GOT3 (cell line): ENCODE measurements around the gene FUCA1.
A peak's percentile ranks its signal among the peaks of the same experiment; 100 is the strongest.
"Not testable (repeated sequence)": the region's sequence is repeated elsewhere in the genome, so short reads cannot be mapped to it uniquely, and the experiment has no call there.

ENCODE experiments used
- DNase-seq: peaks from one replicate; lab custom pipeline; 2025; ENCODE audit warnings: mixed read lengths; lab: John Stamatoyannopoulos, UW

Gene FUCA1

DNA sequence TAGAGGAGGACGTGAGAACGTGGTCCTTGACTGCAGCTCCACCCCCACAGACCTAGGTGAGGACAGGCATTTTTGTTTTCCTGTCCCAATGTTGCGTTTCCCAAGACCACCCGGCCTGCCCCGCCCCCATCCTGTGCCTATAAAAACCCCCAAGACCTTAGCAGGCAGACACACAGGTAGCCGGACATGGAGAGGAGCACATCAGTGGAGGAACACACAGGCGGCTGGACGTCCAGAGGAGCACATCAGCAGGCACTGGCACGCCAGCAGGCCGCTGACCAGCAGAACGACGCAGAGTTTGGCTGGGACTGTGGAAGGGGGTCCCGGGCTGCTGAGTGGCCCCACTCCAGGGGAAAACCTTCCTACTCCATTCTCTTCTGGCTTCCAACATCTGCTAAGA lies 30.2 kb downstream of the FUCA1 start:
- DNase-seq, result no peak

DNA sequence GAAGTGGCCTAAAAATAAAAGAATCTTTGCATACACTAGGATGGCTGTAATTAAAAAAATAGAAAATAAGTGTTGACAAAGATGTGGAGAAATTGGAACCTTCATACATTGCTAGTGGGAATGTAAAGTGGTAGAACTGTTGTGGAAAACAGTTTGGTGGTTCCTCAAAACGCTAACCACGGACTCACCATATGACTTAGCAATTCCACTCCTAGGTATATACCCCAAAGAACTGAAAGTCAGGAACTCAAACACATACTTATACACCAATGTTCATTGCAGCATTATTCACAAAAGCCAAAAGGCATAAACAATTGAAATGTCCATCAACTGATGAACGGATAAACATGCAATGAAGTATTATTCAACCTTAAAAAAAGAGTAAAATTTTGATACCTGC lies 32.1 kb downstream of the FUCA1 start:
- no peak for DNase-seq

DNA sequence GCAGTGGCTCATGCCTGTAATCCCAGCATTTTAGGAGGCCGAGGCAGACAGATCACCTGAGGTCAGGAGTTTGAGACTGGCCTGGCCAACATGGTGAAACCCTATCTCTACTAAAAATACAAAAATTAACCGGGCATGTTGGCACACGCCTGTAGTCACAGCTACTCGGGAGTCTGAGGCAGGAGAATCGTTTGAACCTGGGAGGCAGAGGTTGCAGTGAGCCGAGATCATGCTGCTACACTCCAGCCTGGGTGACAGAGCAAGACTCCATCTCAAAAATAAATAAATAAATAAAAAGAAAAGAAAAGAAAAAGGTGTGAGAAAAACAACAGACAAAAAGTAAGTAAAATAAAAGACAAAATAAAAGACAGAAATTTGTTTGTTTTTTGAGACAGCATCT lies 33.9 kb downstream of the FUCA1 start:
- not testable (repeated sequence) for DNase-seq

DNA sequence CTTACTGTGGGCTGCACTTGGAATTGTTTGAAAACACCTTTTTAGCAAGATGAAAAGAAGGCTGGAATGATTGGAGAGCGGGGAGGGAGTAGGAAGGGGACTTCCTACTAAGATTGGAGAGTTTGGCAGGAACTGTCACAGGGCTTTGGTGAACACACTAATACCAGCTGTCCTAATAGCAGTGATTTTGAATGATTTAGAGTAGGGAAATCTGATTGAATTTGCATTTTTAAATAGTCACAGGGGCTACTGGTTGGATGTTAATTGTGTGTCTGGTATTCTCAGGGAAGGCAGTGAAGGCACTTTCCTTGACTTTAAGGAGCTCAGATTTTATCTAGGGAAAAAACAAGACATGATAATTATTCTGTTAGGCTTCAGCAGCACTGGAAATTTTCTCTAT lies 40.4 kb downstream of the FUCA1 start:
- no peak for DNase-seq

DNA sequence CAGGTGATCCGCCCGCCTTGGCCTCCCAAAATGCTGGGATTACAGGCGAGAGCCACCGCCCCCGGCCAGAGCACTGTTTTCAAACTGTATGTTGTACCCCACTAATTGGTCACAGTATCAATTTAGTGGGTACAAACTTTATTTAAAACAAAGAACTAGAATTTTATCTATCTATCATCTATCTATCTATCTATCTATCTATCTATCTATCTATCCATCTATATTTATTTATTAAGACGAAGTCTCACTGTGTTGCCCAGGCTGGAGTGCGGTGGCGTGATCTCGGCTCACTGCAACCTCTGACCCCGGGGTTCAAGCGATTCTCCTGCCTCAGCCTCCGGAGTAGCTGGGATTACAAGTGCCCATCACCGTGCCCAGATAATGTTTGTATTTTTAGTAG lies 41.5 kb downstream of the FUCA1 start:
- not testable (repeated sequence) for DNase-seq

DNA sequence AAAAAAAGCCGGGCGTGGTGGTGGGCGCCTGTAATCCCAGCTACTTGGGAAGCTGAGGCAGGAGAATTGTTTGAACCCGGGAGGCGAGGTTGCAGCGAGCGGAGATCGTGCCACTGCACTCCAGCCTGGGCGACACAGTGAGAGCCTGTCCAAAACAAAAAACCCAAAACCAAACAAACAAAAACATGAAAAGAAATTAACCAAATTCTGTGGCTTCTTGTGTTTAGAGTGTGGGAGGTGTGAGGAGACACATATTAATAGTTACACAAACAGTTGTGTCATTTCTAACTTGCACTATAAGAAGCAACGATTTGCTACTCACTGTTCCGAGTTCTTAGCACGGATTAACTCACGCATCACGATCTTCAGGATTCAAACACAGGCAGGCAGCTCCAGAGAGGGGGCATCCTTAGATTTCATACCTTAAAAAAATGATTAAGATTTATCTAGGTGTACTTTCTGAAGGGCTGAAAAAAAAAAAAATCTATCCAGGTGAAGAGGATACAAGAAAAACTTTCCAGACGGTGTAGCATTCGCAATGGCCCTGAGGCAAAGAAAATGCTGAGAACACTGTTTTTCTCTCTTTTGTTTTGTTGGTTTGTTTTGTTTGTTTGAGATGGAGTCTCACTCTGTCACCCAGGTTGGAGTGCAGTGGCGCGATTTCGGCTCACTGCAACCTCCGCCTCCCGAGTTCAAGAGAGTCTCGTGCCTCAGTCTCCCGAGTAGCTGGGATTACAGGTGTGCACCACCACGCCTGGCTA lies 42.1 kb downstream of the FUCA1 start:
- DNase-seq, result no peak

DNA sequence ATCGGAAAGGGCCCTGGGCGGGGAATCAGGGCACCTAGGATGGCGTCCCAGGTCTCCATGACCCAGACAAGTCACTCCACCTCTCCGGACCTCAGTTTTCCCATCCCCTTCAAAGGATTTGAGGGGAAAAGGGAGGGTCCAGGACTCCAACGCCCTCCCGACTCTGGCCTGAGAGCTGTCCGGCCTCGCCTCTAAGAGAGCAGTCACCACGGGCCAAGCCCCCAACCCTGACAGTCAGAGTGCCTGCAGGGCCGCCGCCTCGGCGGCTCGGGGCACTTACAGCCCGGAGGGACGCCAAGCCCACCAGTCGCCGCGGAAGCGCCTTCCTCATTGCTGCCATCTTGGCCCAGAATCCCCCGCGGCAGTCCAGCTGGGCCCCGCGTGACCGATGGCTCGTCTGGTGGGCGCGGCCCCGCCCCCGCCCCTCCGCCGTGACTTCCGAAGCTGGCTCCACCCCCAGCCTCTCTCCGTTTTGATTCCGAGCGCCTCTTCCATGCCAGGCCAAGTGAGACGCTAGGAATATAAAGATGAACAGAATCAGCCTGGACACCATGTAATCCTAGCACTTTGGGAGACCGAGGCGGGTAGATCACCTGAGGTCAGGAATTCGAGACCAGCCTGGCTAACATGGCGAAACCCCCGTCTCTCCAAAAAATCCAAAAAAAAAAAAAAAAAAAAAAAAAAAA lies 42.9 kb downstream of the FUCA1 start, which contains the start of gene HMGCL:
Gene HMGCL (minus strand): TSS at position 354 of the 686 bp plus-strand sequence. CDS start 14 bp downstream, at position 340.
- peak; percentile 62 for DNase-seq

DNA sequence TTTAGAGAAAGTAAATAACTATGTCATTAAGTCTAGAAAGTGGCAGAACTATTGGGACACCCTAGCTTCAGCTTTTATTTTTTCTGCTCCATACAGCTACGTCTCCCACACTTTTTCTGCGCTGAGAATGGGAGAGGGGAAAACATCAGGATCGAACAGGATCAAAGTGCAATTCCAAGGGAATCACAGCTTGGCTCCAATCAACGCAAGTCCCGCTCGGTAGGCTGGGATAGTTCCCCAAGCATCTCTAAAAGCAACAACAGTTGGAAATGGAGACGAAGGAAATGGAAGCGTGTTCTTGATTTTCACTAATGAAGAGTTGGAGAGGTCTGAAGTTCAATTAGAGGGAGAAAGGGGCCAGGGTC lies 43.4 kb downstream of the FUCA1 start:
- no peak for DNase-seq

DNA sequence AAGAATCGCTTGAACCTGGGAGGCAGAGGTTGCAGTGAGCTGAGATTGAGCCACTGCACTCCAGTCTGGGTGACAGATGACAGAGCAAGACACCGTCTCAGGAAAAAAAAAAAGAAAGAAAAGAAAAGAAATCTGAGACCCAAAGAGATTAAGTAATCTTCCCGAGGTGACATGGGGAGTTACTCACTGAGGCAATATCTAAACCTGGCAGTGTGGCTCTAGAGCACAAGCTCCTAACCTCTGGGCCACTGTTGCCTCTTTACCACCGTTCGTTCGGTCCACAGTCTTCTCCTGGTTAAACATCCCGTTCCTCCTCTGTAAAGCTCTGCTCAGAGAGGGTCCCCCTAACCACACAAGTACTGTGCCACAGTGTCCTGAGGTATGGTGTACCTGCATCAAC lies 44.3 kb downstream of the FUCA1 start:
- DNase-seq, result no peak

DNA sequence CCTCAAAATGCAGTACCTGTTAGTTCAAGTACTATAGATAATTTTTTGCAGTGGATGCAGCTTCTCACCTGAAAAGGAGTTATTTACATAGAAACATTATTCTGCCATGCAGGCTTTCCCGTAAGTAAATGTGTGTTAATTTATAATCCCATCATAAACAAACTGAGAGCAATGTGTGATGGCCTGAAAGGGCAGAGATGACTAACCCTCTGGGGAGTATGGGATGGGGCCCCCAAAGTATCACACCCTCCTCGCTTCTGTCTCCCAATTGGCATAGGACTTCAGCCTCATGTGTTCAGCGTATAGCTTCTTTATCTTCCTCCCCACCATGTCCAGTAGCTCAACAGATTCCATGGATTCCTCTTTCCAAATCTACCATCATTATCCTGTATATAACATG lies 50.5 kb downstream of the FUCA1 start:
- DNase-seq, result no peak

DNA sequence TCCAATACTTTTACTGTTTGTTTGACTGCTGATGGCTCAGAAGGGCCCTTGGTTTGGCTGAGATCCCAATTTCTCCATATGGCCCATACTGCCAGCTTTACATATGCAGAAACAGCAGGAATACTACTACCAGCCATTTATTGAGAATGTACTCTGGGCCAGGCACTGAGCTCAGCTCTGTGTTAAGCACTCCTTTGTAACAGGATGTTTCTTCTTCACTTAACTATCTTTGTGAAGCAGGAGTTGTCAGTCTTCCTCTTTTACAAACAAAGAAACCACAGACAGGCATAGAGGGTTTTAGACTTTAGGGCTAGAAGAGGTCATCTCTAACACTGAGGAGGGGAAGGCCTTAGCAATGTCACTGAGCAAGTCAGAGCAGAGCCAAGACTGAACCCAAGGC lies 51.2 kb downstream of the FUCA1 start:
- no peak for DNase-seq

DNA sequence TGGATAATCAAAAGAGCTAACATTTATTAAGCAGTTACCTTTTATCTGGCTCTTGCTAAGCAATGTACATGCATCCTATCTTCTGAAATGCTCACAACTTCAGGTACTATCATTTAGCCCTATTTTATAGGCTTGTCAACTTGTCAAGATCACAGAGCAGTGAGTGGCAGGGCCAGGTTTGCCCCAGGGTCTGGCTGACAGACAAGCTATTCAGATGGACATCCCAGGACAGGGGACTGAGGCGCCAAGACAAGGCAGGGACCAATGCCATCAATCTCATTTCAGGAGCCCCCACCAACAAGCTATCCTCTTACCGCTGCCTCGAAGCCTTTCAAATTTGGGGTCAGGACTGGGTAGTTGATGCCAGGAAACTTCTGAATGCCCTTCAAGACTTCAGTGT lies 51.7 kb downstream of the FUCA1 start:
- DNase-seq, result no peak

DNA sequence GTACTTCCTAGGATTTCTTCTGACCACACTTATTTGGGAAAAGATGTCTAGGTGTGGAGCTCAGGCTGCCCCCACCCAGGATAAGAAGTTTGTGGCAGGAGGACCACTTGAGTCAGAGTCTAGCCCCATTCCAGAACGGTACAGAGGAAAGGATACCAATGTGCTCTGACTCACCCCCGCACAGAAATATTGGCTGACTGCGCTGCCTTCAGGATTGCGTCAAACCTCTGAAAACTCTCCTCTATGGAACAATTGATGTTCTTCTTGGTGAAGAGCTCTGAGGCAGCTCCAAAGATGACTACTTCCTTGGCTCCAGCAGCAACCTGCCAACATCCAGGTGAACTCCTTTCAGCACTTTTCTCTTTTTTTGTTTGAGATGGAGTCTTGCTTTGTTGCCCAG lies 54.1 kb downstream of the FUCA1 start:
- DNase-seq, result no peak

DNA sequence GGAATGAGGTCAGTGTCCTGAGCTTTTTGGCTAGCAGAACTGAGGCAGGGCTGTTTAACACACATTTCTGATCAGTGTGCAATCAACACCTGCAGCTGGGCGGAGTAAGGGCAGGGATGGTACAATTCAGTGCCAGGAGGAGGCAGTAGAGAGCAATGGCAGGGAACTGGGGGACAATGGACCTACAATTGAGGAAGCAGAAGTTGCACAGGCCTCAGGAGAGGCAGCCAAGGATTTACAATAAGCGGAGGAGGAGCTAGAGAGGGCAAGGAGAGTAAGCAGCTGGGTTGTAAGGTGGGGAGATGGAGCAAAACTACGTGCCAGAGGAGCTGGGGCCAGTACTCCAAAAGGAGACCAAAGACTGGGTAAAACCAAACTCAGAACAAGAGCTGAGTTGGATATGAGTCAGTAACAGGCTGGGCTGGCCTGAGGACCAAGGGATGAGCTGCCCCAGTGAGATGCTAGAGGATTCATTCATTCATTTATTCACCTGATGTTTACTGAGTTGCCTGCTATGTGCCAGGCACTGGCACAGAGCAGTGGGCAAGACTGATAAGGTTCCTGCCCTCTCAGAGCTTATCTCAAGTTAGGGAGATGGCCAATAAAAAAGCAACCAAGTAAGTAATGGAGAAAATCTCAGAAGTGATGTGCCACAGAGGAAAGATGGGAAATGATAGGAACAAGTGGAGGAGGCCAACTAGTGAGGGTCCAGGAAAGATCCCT lies 57.1 kb downstream of the FUCA1 start:
- DNase-seq, result no peak

DNA sequence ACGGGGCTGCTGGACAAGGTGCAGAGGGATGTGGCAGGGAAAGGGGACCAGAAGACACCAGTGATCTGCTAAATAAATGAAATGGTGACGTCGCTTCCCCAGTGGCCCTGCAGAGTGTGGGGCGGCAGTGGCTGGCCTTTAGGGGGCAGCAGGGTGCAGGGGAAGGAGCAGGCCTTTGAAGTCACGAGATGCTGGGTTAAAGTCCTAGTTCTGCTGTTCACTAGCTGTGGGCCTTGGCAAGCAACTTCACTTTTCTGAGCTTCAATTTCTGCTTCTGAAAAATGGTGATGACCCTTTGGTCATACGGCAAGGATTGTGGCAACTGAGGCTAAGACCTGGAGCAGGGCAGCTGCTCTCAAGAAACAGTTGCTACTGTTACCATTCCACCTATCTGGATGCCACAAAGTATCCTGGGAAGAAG lies 58.3 kb downstream of the FUCA1 start:
- DNase-seq, result no peak

DNA sequence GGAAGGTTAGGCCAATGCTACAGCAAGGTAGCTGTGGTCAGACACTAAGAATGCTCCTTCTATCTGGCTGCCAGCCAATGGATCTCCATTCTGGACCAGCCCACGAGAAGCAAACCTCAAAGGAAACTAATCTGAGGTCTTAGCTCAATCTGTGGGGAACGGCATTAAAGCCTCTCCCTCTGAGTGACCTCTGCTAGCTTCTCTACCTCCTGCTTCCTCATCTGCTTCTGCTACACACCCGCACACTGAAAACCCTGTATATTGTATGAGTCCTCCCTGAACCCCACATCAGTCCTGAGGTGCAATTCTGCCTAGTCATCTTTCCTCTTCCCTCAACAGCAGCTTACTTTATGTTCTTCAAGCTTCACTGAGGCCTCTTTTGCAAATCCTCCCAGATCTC lies 60.6 kb downstream of the FUCA1 start:
- DNase-seq, result no peak

DNA sequence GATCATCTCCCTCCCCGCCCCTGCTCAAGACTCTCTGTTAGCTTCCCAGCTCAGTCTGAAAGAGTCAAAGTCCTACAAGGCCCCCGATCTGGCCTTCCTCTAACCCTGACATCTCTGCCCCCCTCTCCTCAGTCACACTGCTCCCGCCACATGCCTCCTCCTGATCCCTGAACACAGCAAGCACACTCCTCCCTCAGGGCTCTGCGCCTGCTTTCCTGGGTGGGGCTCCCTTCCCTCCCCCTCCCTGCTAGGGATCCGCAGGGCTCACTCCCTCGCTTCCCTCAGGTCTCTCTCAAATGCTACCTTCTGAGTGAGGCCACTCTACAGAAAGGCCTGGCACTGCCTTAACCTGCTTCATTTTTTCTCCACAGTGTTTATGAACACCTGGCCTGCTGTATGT lies 61.8 kb downstream of the FUCA1 start:
- DNase-seq, result no peak

DNA sequence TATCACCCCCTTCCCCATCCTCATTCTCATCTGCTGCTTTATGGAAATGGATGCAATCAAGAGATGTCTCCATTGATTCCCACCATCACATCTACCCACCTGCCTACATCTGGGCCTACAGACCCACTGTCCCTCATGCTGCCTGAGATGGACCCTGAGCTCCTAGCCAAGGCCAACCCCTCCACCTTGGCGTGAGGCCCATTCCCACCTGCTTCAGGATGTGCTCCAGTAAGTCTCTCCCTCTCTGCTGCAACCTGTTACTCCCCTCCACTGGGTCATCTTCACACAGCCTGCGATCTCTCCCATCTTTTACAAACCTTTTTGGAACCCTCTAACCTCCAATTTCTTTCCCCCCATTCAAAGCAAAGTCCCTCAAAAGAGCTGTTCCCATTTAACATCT lies 63.1 kb downstream of the FUCA1 start:
- no peak for DNase-seq

DNA sequence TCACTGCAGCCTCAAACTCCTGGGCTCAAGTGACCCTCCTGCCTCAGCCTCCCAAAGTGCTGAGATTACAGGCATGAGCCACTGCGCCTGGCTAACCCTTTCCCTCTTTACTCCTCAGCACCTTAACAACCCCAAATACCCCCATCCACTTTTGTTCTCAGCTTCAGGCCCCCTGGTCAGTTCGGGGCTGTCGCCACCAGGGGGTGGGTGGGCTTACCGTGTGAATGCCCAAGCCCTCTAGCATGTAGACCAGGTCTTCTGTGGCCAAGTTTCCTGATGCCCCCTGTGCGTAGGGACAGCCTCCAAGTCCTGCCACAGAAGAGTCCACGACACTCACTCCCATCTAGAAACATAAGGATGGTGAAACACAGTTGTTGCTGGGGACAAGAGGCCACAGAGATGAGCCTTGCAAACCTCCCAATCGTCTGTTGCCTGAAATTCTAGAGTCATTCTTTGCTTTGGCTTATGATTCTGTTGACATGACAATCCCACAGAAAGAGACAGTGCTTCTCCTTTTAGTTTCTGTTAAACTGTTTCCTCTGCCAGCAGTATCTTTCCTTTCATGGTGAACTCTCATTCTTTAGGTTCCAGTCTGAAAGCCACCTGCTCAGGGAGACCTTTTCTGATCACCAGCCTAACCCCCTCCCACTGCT lies 63.8 kb downstream of the FUCA1 start:
- DNase-seq, result no peak

DNA sequence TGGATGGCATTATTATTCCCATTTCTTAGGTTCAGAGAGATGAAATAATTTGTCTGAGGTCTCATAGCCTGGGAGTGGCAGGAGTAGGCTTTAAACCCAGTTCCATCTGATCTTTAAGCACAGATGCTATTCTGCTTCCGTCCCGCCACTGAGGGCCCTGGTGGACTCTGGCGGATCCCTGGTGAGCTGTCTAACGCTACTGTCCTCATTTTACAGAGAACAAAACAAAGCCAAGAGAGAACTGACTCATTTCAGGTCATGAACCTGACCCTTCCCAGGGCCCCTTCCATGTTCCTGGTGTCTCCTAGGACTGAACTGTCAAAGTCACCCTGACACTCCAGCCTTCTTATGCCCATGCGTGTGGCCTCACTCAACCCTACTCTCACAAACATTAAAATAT lies 64.4 kb downstream of the FUCA1 start:
- no peak for DNase-seq

DNA sequence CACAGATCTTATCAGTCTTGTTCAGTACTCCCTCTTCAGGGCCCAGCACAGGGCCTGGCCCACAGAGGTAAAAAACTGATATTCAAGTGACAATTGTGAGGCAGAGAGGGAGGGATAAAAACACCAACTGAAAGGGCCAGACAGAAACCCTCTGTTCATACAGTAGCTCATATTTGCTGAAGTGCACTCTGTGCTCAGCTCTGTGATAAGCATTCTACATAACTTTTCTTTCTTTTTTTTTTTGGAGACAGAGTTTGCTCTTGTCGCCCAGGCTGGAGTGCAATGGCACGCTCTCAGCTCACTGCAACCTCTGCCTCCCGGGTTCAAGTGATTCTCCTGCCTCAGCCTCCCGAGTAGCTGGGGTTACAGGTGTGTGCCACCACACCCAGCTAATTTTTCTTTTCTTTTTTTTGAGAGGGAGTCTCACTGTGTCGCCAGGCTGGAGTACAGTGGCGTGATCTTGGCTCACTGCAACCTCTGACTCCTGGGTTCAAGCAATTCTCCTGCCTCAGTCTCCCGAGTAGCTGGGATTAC lies 65.2 kb downstream of the FUCA1 start:
- DNase-seq, result not testable (repeated sequence)

DNA sequence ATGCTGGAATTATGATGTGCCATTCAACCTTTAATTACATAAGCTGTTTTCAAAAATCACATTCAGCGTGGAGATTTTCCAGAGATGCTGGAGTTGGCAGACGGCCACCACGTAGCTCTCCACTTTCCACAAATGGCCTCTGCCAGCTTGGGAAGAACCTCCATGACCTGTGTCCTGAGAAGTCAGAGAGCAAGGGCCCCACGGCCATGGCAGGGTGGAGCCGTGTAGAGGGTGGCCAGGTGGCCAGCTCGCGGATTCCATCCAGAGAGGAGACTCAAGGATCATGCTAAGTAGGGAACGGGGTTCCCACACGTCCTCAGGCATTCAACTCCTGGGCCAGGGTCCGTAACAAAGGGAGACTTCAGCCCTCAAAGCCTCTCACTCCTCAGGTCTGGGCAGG lies 66.2 kb downstream of the FUCA1 start:
- no peak for DNase-seq
